Natural killer cell treated with Interleukin-12 subunit alpha and Interleukin-12 subunit beta and Interleukin-15 and Interleukin-18, amount 100 ng/mL, for 72 hours (primary cell): ENCODE results near the gene DYNC1I2. TPM values are rescaled to one million over a fixed set of nuclear protein-coding genes. Genes with fewer than 3 reads are reported as not detected.

Experiments used
- total RNA-seq, 2 donors: library from RNA; stranded (reverse); gene quantifications; one replicate each; pipeline ENCODE4 v1.2.3, GENCODE V29; 2022

The DYNC1I2 gene
- total RNA-seq, 2 donors from 2014 or later: 51.0 to 62.3 TPM

Other genes with a start within 250 kb of the DYNC1I2 start
- gene CYBRD1, start 165.0 kb upstream of the DYNC1I2 start, total RNA-seq: 1 to 10 TPM in 1 of 2 donors, under 1 TPM in 1; 0.78 to 5.2 TPM
- 10 to 100 TPM; 23.0 to 33.2 TPM for gene SLC25A12, start 206.8 kb downstream of the DYNC1I2 start, total RNA-seq
- 10 to 100 TPM; 58.4 to 66.8 TPM for gene HAT1, start 235.0 kb downstream of the DYNC1I2 start, total RNA-seq